ENCODE data around the gene OR51T1.
"Not testable (repeated sequence)": the region's sequence is repeated elsewhere in the genome, so short reads cannot be mapped to it uniquely, and the experiment has no call there.

Gene OR51T1

DNA sequence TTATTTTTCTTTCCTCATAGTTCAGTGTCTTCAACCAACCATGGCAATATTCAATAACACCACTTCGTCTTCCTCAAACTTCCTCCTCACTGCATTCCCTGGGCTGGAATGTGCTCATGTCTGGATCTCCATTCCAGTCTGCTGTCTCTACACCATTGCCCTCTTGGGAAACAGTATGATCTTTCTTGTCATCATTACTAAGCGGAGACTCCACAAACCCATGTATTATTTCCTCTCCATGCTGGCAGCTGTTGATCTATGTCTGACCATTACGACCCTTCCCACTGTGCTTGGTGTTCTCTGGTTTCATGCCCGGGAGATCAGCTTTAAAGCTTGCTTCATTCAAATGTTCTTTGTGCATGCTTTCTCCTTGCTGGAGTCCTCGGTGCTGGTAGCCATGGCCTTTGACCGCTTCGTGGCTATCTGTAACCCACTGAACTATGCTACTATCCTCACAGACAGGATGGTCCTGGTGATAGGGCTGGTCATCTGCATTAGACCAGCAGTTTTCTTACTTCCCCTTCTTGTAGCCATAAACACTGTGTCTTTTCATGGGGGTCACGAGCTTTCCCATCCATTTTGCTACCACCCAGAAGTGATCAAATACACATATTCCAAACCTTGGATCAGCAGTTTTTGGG is at the start of gene OR51T1:
Gene OR51T1, plus strand, starts transcription at position 41 of the 641 bp plus-strand sequence. Its CDS starts 0 bp downstream, at position 41.
- in situ Hi-C loops (cut with HindIII; ENCODE audit: low sequenced_read_pairs): no loop called here

- in situ Hi-C loops (cut with HindIII; ENCODE audit: low sequenced_read_pairs): no loop called here
Measured at GRCh38 chr11:4839851-4840549, 41.7 kb upstream of the OR51T1 start.

DNA sequence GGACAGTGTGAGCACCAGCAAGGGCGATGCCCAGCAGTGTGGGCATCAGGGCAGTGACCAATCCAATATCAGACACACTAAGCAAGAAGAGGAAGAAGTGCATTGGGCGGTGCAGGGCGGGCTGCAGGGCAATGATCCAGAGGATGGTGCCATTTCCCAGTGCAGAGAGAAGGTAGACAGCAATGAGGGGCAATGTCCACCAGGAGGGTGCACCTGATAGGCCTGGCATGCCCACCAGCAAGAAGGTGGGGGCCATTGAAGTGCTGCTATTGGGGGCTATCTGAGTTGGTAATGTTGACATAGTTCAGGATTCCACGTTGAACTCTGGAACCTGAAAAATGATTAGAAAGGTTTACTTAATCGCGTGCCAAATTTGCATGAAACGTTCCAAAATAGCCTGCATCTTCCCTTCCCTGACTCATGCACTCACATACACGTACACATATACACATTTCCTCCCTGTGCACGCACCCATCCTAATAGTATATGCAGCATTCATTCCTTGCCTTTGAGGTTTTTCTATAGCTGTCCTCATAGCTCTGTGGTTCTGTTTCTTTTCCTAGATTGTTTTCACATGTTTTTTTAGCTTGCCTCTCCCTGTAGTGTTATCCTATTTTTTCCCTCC is 32.7 kb upstream of the OR51T1 start, which contains the start of gene OR51S1:
Gene OR51S1, minus strand, starts transcription at position 301 of the 625 bp plus-strand sequence. Its CDS starts 0 bp downstream, at position 301.
- in situ Hi-C loops (cut with HindIII; ENCODE audit: low sequenced_read_pairs): no loop called here

DNA sequence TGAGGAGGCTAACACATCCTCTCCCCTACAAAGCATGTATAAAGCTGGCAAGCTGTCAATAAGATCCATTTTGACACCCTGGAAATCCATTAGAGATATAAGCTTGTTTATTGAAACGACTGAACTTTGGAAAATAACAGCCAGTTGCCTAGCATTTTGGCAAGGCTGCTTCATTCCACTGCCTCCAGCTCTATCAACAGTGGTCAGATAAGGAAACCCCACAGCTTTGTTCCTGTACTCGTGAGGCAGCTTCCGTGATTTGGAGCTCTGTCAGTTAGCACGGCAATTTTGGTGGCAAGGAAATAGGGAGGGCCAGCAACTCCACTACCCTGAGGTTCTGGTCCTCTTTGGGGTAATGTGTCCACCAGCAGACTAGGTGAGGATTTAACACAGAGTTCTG is 30.7 kb upstream of the OR51T1 start:
- in situ Hi-C loops (cut with HindIII; ENCODE audit: low sequenced_read_pairs): no loop called here

DNA sequence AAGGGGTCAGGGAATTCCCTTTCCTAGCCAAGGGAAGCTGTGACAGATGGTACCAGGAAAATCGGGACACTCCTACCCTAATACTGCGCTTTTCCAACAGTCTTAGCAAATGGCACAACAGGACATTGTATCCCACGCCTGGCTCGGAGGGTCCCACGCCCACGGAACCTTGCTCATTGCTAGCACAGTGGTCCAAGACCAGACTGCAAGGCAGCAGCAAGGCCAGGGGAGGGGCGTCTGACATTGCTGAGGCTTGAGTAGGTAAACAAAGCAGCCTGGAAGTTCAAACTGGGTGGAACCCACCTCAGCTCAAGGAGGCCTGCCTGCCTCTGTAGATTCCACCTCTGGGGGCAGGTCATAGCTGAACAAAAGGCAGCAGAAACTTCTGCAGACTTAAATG is 27.4 kb upstream of the OR51T1 start:
- in situ Hi-C loops (cut with HindIII; ENCODE audit: low sequenced_read_pairs): not testable (repeated sequence)

DNA sequence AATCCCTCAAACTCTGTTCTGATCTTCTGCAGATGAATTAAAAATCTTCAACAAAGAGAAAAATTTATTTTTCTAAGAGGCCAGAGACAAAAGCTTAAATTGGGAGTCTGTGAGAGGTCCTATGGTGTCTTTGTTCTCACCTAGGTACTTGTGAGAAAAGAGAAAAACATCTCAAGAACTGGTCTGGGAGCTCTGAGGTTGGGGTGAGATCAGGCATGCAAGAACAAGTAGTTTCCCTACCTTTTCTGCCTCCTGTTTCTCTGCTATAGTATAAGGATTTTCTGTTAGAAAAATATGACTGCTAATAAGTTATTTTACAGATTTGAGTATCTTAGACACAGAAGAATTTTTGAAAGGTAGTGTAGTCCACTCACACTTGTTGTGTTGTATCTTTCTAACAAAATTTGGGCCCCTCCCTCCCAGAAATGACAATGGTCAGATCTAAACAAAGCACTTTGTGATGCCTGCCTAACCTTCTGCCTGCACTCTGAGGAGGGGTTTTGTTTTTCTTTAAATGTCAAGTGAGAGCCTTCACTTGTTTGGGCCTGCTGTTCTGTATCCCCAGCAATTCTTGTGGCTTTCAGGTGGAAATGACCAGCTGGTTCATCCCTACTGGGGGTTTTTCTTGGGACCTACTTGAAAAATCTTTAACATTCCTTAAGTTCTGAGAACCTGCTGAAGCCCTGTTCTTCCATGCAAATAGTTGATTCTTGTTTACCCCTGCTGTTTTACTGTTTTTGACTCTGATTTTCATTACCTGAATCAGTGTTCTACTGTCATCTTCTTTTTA is 19.1 kb upstream of the OR51T1 start:
- in situ Hi-C loops (cut with HindIII; ENCODE audit: low sequenced_read_pairs): no loop called here

- in situ Hi-C loops (cut with HindIII; ENCODE audit: low sequenced_read_pairs): no loop called here
Measured at GRCh38 chr11:4863876-4864275, 17.8 kb upstream of the OR51T1 start.

DNA sequence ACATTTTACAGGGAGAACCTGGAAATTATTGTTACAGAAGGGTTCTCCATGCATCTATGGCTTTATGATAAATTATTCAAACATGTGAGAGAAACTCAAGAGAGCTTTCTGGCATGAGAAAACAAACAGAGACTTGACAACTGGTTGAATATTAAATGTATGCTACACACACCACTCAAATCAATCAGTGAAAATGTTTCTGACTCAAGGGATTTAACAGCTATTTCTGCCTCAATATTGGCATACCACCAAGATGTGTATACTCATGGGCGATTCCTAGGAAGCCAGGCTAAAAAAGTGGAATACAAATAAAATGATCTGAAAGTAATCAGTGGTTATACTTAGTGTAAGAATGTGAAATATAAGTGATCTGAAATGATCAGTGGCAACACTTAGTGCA is 15.8 kb upstream of the OR51T1 start:
- in situ Hi-C loops (cut with HindIII; ENCODE audit: low sequenced_read_pairs): no loop called here

- in situ Hi-C loops (cut with HindIII; ENCODE audit: low sequenced_read_pairs): no loop called here
Measured at GRCh38 chr11:4881188-4881587, 512 bp upstream of the OR51T1 start.

- in situ Hi-C loops (cut with HindIII; ENCODE audit: low sequenced_read_pairs): no loop called here
Measured at GRCh38 chr11:4882543-4882942, 843 bp downstream of the OR51T1 start.

- in situ Hi-C loops (cut with HindIII; ENCODE audit: low sequenced_read_pairs): no loop called here
Measured at GRCh38 chr11:4884361-4884760, 2.7 kb downstream of the OR51T1 start.

GRCh38 chr11:4886186-4886585 is 4.5 kb downstream of the OR51T1 start:
- in situ Hi-C loops (cut with HindIII; ENCODE audit: low sequenced_read_pairs): no loop called here

GRCh38 chr11:4887591-4887990 is 5.9 kb downstream of the OR51T1 start:
- in situ Hi-C loops (cut with HindIII; ENCODE audit: low sequenced_read_pairs): no loop called here

GRCh38 chr11:4890279-4890678 is 8.6 kb downstream of the OR51T1 start:
- in situ Hi-C loops (cut with HindIII; ENCODE audit: low sequenced_read_pairs): no loop called here

DNA sequence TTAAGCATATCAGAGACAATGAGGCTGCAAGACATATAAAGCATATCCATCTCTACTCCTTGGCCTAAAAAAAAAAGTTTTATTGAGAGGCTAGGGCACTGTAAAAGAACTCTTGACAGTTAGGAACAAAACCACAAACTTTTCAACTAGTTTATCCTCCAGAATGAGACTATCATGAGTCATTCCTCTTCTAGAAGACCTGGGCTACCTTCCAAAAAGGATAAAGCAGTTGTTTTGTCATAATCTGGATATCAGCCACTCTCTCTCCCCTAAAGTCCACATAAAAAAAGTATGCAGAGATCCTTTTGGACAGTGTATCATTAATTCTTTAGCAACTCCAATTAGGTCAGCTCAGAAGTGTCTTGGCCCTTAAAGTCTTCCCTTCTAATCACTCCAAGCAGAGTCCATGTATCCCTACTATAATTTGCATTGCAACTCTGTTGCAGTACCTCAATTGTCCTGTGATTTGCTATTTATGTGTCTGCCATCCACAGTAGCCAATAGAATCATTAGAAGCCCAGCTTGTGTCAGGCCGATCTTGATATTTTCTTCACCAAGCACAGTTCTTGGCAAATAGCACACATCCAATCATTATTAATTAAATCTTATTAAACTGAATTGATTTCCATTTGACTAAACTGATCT is 10.4 kb downstream of the OR51T1 start:
- in situ Hi-C loops (cut with HindIII; ENCODE audit: low sequenced_read_pairs): no loop called here

DNA sequence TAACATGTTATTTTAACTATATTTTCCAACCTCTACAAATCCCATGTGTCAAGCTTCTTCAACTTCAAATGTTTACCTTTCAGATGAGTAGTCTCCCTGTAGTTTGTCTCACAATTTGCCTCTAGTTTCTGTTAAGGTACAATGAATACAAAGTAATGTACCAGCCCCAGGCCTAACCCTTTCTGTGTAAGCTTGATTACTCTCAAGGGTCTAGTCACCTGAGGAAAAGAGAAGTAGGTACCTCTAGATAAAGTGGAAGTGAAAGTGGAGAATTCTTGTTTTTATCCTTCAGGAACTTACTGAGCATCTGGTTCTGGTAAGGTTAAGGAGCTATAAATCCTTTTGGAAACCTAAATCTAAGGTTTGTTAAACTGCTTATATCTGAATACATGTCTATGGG is 21.8 kb downstream of the OR51T1 start, which contains the start of gene OR51A7:
Gene OR51A7, plus strand, starts transcription at position 300 of the 400 bp plus-strand sequence. CDS start 3,587 bp downstream, outside the sequence.
- in situ Hi-C loops (cut with HindIII; ENCODE audit: low sequenced_read_pairs): no loop called here

DNA sequence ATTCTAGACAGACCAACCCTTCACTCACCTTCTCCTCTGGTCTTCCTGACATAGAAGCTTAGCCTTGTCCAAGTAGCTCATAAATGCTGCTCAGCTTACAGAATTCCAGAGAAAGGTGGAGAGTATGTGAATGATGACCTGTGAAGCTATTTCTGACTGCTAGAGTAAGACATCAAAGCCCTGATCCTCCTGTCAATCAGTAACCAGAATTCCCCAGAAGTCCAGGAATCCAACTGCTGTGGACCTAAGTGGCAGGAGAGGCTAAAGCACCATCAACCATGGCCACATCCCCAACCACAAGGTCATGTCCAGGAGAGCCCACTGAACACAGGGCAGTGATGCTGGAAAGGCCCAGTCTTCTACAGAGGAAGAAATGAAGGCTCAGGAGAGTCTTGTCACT is 34.9 kb downstream of the OR51T1 start:
- in situ Hi-C loops (cut with HindIII; ENCODE audit: low sequenced_read_pairs): no loop called here

GRCh38 chr11:4919250-4919649 is 37.5 kb downstream of the OR51T1 start, which contains the start of gene OR51G2:
OR51G2 (minus strand) TSS chr11:4919350; CDS start chr11:4915663, 3,687 bp downstream.
- in situ Hi-C loops (cut with HindIII; ENCODE audit: low sequenced_read_pairs): no loop called here

DNA sequence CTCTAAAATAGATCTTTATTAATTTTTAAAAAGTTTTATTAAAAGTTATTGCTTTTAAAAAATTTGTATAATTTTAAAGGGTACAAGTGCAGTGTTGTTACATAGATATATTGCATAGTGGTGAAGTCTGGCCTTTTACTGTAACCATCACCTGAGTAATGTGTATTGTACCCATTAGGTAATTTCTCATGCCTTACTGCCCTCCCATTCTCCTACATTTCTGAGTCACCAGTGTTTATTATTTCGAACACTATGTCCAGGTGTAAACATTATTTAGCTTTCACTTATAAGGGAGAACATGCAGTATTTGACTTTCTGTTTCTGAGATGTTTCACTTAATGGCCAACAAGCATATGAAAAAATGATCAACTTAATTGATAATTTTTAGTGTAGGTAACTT is 40.1 kb downstream of the OR51T1 start:
- in situ Hi-C loops (cut with HindIII; ENCODE audit: low sequenced_read_pairs): no loop called here

DNA sequence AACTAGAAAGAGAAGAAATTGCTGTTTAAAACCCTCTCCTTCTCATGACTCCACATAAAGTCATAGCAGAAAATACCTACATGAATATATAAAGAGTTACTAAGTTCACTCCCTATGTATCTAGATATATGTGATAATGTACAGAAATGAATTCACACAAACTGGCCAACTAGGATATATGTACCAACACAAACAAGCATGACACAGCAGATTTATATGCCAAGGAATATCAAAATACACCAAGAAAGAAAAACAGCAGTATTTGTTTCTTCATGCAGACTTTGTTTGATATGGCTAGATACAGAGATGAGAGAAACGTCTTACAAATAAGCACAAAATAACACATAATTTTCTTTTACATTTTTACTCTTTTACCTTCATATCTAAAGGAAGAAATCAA is 40.6 kb downstream of the OR51T1 start:
- in situ Hi-C loops (cut with HindIII; ENCODE audit: low sequenced_read_pairs): no loop called here

All from endothelial cell of hepatic sinusoid (primary cell).